NT2/D1 (cell line): ENCODE data around the gene PLCG1.

Source experiments
- SUZ12 ChIP-seq: IDR thresholded peaks from 2 replicates; pipeline ENCODE4 v1.6.1; 2011; ENCODE audit not compliant: insufficient read length, insufficient read depth; ENCODE audit errors: extremely low read depth
- YY1 ChIP-seq: IDR thresholded peaks from 2 replicates; pipeline ENCODE4 v1.6.1; 2011; ENCODE audit not compliant: insufficient read length, insufficient read depth
- ZNF274 ChIP-seq: IDR thresholded peaks from 2 replicates; pipeline ENCODE4 v1.6.1; 2011; ENCODE audit warnings: mild to moderate bottlenecking, low read depth, low read length

- TF ChIP-seq ZNF274 = no peak
- TF ChIP-seq YY1 = no peak
- no peak for TF ChIP-seq SUZ12
Measured at GRCh38 chr20:41100001-41100480, 37.3 kb upstream of the PLCG1 start.
